Spinal cord (tissue), 10 donors: ENCODE results near the gene SLC9C2. TPM values are rescaled to one million over a fixed set of nuclear protein-coding genes. Genes with fewer than 3 reads are reported as not detected.
"Not testable (repeated sequence)": the region's sequence is repeated elsewhere in the genome, so short reads cannot be mapped to it uniquely, and the experiment has no call there.

Experiments used
- DNase-seq, 6 donors: peaks; one replicate each; pipeline versions ENCODE4 v3.0.0 to v3.0.0-alpha.2; 2013 to 2015; ENCODE audit warnings: low spot score in 6 of 6, low read depth in 4 of 6
- H3K27ac ChIP-seq: one replicate; pipeline ENCODE4 v1.5.1; 2013; ENCODE audit warnings: low read depth, low read length, control low read depth
- H3K27me3 ChIP-seq: one replicate; pipeline ENCODE4 v1.6.1; 2013; ENCODE audit warnings: low read length; ENCODE audit not compliant: control insufficient read depth, insufficient read depth
- H3K36me3 ChIP-seq: one replicate; pipeline ENCODE4 v1.6.1; 2013; ENCODE audit warnings: low read length; ENCODE audit not compliant: control insufficient read depth, insufficient read depth
- H3K4me1 ChIP-seq: one replicate; pipeline ENCODE4 v1.6.1; 2013; ENCODE audit warnings: low read length; ENCODE audit not compliant: control insufficient read depth, insufficient read depth
- H3K4me3 ChIP-seq: one replicate; pipeline ENCODE4 v1.5.1; 2013; ENCODE audit warnings: low read depth, low read length, control low read depth
- H3K9me3 ChIP-seq: one replicate; pipeline ENCODE4 v1.6.1; 2013; ENCODE audit warnings: low read length; ENCODE audit not compliant: control insufficient read depth, insufficient read depth
- WGBS: methylation state at CpG from one replicate; pipeline ENCODE4 v1.1.5; 2013; ENCODE audit warnings: missing lambda C conversion rate; ENCODE audit not compliant: insufficient coverage; 5-methylcytosine and 5-hydroxymethylcytosine counted together
- polyA plus RNA-seq, 2 donors: library from polyadenylated mRNA; unstranded; fragments of 120-200 nt; gene quantifications; one replicate each; pipeline ENCODE4 v1.2.1, GENCODE V29; 2013; ENCODE audit not compliant: insufficient read length in 2 of 2
- total RNA-seq, 2 donors: library from RNA; depleted of rRNA in 1 of 2; stranded (reverse); fragments of 120-200 nt in 1 of 2; fragments of >200 nt in 1 of 2; gene quantifications; one replicate each; pipeline versions ENCODE4 v1.2.3 to v1.2.4, GENCODE V29; 2013 to 2014
- donor health status: healthy.

The SLC9C2 gene
- total and polyA plus RNA-seq, 4 donors = 0.79 to 1.9 (median 1.3) TPM

GRCh38 chr1:173581383-173582079, 21.3 kb downstream of the SLC9C2 start:
- H3K9me3 ChIP-seq = no peaks in the 10 kb centered on the region
- no peak overlapping the region for H3K27ac ChIP-seq
- WGBS = no CpG with 5 or more reads among the region's 1 CpG
- no peaks in the 10 kb centered on the region for H3K36me3 ChIP-seq
- DNase-seq = no peak
- no peak overlapping the region for H3K4me3 ChIP-seq
- no peaks in the 10 kb centered on the region for H3K4me1 ChIP-seq
- no peaks in the 10 kb centered on the region for H3K27me3 ChIP-seq

- no peaks in the 10 kb centered on the region for H3K27me3 ChIP-seq
- DNase-seq = no peak
- no CpG with 5 or more reads among the region's 3 CpGs for WGBS
These were observed 22.2 kb downstream of the SLC9C2 start for GRCh38 chr1:173580658-173581057.

GRCh38 chr1:173580071-173580470, 22.8 kb downstream of the SLC9C2 start:
- Histone ChIP-seq H3K36me3 (no peaks in the 10 kb centered on the region), H3K27ac (no peak overlapping the region), H3K9me3 (no peaks in the 10 kb centered on the region), H3K4me1 (no peaks in the 10 kb centered on the region), H3K27me3 (no peaks in the 10 kb centered on the region), H3K4me3 (no peak overlapping the region)
- 100% methylated on average over 2 of the region's 3 CpGs for WGBS
- no peak for DNase-seq

More at GRCh38 chr1:173580658-173581057, 22.2 kb downstream of the SLC9C2 start:
- no peak overlapping the region for H3K27ac ChIP-seq
- no peaks in the 10 kb centered on the region for H3K9me3 ChIP-seq
- no peak overlapping the region for H3K4me3 ChIP-seq
- H3K4me1 ChIP-seq = no peaks in the 10 kb centered on the region
- no peaks in the 10 kb centered on the region for H3K36me3 ChIP-seq

- Histone ChIP-seq H3K27me3 (no peaks in the 10 kb centered on the region), H3K9me3 (no peaks in the 10 kb centered on the region), H3K4me3 (no peak overlapping the region), H3K27ac (no peak overlapping the region), H3K36me3 (no peaks in the 10 kb centered on the region), H3K4me1 (no peaks in the 10 kb centered on the region)
- 95% methylated on average over 4 of the region's 4 CpGs for WGBS
- DNase-seq = no peak
These were observed 29.3 kb downstream of the SLC9C2 start for GRCh38 chr1:173573596-173573995.

- Histone ChIP-seq H3K9me3 (no peaks in the 10 kb centered on the region), H3K27me3 (no peaks in the 10 kb centered on the region), H3K4me1 (no peaks in the 10 kb centered on the region), H3K4me3 (no peak overlapping the region), H3K36me3 (no peaks in the 10 kb centered on the region), H3K27ac (no peak overlapping the region)
- DNase-seq = no peak
- no CpG with 5 or more reads among the region's 3 CpGs for WGBS
These were observed 30.5 kb downstream of the SLC9C2 start for GRCh38 chr1:173572201-173572873.

- WGBS = 75% methylated on average over 3 of the region's 4 CpGs
- Histone ChIP-seq H3K27me3 (no peaks in the 10 kb centered on the region), H3K36me3 (no peaks in the 10 kb centered on the region), H3K4me3 (no peak overlapping the region), H3K27ac (no peak overlapping the region), H3K9me3 (peaks cover 3% of the 10 kb centered on the region), H3K4me1 (no peaks in the 10 kb centered on the region)
- no peak for DNase-seq
These were observed 32.4 kb downstream of the SLC9C2 start for GRCh38 chr1:173570370-173571007.

- no CpG with 5 or more reads among the region's 1 CpG for WGBS
- Histone ChIP-seq H3K4me1 (no peaks in the 10 kb centered on the region), H3K4me3 (no peak overlapping the region), H3K27me3 (no peaks in the 10 kb centered on the region), H3K27ac (no peak overlapping the region), H3K9me3 (peaks cover 3% of the 10 kb centered on the region), H3K36me3 (no peaks in the 10 kb centered on the region)
- DNase-seq = no peak
These were observed 34.4 kb downstream of the SLC9C2 start for GRCh38 chr1:173568483-173568882.

GRCh38 chr1:173563846-173564245, 39.0 kb downstream of the SLC9C2 start:
- DNase-seq, H3K27ac ChIP-seq, H3K27me3 ChIP-seq, H3K4me3 ChIP-seq, H3K9me3 ChIP-seq, H3K36me3 ChIP-seq, H3K4me1 ChIP-seq: not testable (repeated sequence)
- WGBS = no CpG with 5 or more reads among the region's 1 CpG

- Histone ChIP-seq H3K4me1 (no peaks in the 10 kb centered on the region), H3K4me3 (no peak overlapping the region), H3K36me3 (no peaks in the 10 kb centered on the region), H3K27ac (no peak overlapping the region), H3K27me3 (no peaks in the 10 kb centered on the region), H3K9me3 (peaks cover 3% of the 10 kb centered on the region)
- DNase-seq = no peak
- 65% methylated on average over 5 of the region's 6 CpGs for WGBS
These were observed 40.1 kb downstream of the SLC9C2 start for GRCh38 chr1:173562813-173563212.
